ENCODE results near the gene OXER1.
A peak's percentile ranks its signal among the peaks of the same experiment; 100 is the strongest.

Gene OXER1

DNA sequence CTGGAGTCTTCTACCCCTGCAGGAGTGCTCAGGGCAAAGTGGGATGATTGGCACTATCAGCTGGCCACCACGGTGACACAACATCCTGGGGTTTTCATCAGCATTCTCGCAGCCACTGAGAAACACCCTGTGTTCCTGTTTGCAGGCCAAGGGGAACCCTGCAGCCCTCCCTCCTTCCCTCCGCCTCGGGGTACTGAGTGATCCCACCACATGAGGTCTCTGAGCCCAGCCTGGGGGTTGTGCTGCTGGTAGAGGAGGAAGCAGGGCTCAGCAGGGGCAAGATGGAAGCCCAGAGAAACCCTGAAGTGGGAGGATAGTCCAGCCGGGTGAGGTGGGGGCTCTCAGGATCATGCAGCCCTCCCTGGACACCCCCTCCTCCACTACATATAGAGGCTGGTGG lies at the start of gene OXER1:
Gene OXER1 (minus strand): TSS at position 40 of the 400 bp plus-strand sequence. CDS start 73 bp downstream, outside the sequence.
- no peak for DNase-seq

- DNase-seq: peak; percentile 14
These were observed 49.1 kb upstream of the OXER1 start for GRCh38 chr2:42812899-42813479.

DNA sequence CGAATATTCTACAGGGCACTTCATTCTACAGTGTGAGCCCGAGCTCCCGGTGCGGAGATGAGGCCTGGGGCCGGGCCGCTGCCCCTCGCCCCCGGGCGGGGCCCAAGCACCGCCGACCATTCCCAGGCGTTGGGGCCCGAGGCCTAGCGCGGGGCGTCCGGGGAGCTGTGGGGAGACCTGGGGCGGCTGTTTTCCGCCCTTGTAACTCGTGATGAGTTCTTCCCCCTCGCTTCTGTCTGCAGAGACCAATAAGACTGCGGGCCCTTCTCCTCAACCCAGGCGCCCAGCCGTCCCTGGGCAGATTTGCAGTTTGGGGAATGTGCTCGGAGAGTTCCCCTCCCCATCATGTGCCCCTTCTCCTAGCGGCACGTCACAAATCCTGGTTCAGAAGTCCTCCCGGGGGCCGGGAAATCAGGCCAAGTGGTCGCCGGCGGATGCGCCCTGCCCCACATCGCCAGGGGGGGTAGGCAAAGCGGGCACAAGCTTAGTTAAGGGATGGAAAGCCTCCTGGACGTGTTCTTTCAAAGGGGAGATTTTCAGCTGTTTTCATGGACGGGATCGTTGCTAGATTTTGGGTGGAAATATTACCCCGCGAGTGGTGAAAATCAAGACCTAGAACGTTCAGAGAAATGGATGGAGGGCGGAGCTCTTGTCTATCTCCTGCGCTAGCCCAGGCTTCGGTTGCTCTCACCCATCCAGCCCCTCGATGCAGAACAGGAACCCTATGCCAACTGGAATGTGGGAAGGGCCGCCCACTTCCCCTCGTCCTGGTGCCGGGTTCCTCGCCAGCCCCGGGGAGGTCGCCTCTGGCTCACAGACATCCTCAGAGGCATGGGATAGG lies 47.3 kb upstream of the OXER1 start:
- peak; percentile 55 for DNase-seq

GRCh38 chr2:42810121-42810970 lies 46.4 kb upstream of the OXER1 start:
- DNase-seq: peak; percentile 96

GRCh38 chr2:42809819-42810120 lies 45.8 kb upstream of the OXER1 start:
- no peak for DNase-seq

DNA sequence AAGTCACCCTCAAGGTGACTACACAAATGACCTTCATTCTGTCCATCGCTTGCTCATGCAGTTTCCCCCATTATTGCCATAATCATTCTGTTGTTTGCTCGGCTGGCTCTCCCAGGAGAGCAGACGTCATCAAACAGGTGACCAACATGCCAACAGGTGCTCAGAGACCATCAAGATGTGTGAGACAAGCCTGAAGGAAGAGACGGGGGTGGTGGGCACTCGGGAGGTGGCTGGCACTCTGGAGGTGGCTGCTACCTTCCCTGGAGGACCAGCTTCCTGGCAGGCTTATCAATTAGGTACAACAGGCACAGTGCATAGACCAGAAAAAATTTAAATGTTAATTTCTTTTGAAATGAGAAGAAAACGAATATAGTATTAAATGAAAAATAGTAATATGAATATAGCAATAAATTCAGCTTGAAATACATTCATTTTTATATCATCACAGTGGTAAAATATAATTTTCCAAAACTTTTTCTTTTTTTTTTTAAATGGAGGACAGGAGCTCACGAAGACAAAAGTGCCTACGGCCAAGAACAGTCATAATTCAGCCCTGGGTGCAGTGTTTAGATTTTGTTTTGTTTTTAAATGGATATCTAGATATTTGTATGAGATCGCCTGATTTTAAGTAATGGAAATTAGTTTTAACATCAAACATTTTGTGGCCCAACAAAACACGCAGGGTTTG lies 45.3 kb upstream of the OXER1 start:
- DNase-seq: no peak

GRCh38 chr2:42808301-42808700 lies 44.4 kb upstream of the OXER1 start:
- DNase-seq: no peak

DNA sequence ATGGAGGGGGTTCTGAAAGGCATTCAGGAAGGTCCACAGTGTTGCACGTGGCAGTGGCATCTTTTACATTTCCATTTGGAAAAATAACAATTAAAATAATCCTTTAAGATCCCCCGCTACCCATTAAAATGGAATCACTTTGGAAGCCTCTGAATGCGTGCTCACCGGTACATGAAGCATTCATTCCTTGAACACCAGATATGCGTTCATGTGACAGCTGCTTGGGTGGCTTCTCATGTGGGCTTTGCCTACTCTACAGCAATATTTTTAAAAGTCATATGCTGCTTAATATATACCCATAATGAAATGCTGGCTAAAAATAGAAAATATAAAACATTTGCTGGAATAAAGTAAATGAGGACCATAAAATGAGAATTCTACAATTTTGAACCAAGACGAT lies 42.9 kb upstream of the OXER1 start:
- no peak for DNase-seq

GRCh38 chr2:42804891-42805290 lies 41.0 kb upstream of the OXER1 start:
- DNase-seq: no peak

GRCh38 chr2:42804338-42804737 lies 40.4 kb upstream of the OXER1 start:
- DNase-seq: no peak

- no peak for DNase-seq
These were observed 38.2 kb upstream of the OXER1 start for GRCh38 chr2:42802150-42802549.

- DNase-seq: no peak
These were observed 37.4 kb upstream of the OXER1 start for GRCh38 chr2:42801381-42801780.

DNA sequence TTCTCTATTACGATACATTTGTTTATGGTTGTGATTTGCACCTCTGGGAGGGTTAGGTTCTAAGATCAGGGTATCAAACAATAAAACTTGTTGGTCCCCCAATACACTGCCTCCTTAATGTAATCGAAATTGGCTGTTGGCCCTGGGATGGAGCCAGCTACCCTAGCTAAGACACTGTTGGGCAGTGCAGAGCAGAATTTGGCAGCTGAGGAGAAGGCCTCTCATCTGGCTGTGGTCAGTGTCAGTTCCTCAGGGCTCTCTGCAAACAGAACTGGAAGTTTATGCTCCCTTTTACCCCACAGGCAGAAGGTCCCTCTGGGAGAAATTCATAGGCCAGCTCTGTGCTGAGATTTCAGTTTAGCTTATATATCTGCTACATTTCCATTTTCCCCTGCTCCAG lies 37.0 kb upstream of the OXER1 start:
- no peak for DNase-seq

GRCh38 chr2:42800461-42800962 lies 36.6 kb upstream of the OXER1 start:
- DNase-seq: no peak

DNA sequence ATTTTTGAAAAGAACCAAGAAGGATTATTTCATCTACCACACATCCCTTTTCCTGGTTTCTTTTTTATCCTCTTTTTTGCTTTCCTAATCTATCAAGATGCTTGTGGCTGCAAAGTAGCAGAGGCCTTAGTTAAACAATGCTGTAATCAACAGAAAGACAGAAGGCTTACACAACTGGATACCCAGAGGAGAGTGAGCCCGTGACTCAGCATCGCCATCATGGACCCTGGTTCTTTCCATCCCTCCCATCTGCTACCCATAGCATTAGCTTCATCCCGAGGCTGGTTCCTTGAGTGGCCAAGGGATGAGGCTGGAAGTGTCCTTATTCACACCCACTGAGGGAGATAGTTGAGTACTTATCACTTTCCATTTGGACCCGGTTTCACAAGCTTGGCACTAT lies 35.9 kb upstream of the OXER1 start:
- DNase-seq: no peak

- DNase-seq: no peak
These were observed 33.3 kb upstream of the OXER1 start for GRCh38 chr2:42797281-42797680.

GRCh38 chr2:42796427-42797248 lies 32.7 kb upstream of the OXER1 start:
- DNase-seq: no peak

DNA sequence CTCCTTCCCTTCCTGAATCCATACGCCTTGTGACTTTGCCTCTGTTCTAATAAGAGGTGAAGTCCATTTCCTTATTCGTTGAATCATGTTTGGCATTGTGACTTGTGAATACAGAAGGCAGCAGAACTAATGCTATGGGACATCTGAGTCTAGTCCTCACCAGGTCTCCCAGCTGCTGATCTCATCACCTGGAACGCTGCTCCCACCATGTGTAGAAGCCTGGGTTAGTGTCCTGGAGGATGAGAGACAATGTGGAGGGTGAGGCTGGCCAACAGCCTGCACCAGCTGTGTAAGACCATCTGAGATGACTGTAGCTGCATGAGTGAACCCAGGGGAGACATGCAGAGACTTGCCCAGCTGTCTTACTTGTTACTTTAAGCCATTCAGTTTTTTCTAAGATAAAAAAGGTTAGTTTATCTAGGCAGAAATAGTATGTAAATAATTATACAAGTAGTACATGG lies 31.9 kb upstream of the OXER1 start:
- DNase-seq: no peak

DNA sequence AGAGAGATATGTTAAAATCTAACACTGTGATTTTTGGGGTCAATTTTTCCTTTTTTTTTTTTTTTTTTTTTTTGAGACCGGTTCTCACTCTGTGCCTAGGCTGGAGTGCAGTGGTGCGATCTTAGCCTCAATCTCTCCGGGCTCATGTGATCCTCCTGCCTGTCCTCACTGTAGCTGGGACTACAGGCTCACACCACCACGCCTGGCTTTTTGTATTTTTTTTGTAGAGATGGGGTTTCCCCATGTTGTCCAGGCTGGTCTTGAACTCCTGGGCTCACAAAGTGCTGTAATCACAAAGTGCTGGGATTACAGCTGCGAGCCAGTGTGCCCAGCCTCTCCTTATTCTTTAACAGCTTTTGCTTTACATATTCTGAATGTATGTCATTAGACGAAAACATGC lies 31.3 kb upstream of the OXER1 start:
- DNase-seq: no peak

DNA sequence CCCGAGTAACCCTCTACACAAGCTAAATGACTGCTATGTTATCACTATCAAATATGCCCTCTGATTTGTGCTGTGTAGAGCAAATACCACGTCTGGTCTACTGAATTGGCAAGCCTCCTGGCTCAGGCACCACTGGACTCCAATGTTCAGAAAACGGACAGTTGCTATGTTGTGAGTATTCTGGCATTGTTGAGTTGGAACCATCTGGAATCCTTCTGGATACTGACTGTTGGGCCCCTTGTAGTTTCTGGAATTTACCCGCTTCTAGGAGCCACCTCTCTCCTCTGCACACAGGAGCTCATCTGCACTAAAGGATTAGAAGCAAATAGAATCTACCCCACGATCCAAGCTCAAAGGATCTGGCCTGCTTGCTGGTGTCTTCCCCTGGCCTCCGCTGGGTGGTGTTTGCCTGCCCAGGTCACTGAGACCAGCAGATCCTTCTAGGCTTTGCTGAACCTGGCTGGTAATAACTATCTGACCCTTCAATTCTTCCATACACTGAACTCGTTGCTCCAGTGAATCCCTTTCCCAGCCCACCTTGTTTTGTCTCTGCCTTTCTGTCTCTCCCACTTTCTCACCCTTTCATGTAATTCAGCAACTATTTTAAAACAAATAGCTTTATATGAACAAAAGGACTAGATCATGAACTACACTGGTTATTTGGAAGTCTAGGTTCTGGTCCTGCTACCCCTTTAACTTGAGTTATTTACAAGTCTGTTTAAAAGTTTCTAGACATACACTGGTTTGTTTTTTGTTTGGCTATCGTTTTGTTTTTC lies 30.5 kb upstream of the OXER1 start:
- no peak for DNase-seq

Data from CD4-positive, alpha-beta T cell treated with Interleukin-21 for 1 hour (primary cell).